H1 (cell line): ENCODE results near the gene ATR. TPM values are rescaled to one million over a fixed set of nuclear protein-coding genes. Genes with fewer than 3 reads are reported as not detected.
"Not testable (repeated sequence)": the region's sequence is repeated elsewhere in the genome, so short reads cannot be mapped to it uniquely, and the experiment has no call there.

ENCODE experiments used
- CTCF ChIA-PET: fragments of 300-600 bp; sonication (Branson Sonifier 250); formaldehyde crosslinking; loops from one replicate; lab custom pipeline; 2021; ENCODE audit not compliant: partially characterized antibody; lab: Charles Lee
- POLR2A ChIA-PET: fragments of 300-600 bp; sonication (Branson Sonifier 250); formaldehyde crosslinking; loops from one replicate; lab custom pipeline; 2021; ENCODE audit warnings: inconsistent platforms; ENCODE audit not compliant: partially characterized antibody; lab: Charles Lee
- DNase-seq, 2 experiments: peaks; one replicate each; pipeline versions ENCODE4 v3.0.0 to v3.0.0-alpha.2; 2010 to 2022; ENCODE audit warnings: low spot score in 2 of 2, low read depth in 1 of 2, mixed read lengths in 1 of 2
- FAIRE-seq: peaks from 2 replicates; lab custom pipeline; 2011; peaks lifted over from hg19 to GRCh38; lab: Jason Lieb, UNC
- H2AFZ ChIP-seq: 2 replicates; pipeline ENCODE4 v1.8.1; 2012; ENCODE audit warnings: low read length, inconsistent platforms
- H2AK5ac ChIP-seq: 2 replicates; pipeline ENCODE4 v1.6.1; 2013; ENCODE audit warnings: low read depth, low read length
- H2BK120ac ChIP-seq: replicated peaks from 2 replicates; pipeline ENCODE3; 2013; ENCODE audit warnings: low read depth, low read length, inconsistent platforms
- H2BK12ac ChIP-seq: 2 replicates; pipeline ENCODE4 v1.6.1; 2013; ENCODE audit warnings: low read depth, low read length
- H2BK15ac ChIP-seq: 2 replicates; pipeline ENCODE4 v1.6.1; 2013; ENCODE audit warnings: low read length
- H2BK20ac ChIP-seq: 2 replicates; pipeline ENCODE4 v1.6.1; 2013; ENCODE audit warnings: low read length
- H2BK5ac ChIP-seq: 2 replicates; pipeline ENCODE4 v1.6.1; 2013; ENCODE audit warnings: low read depth, low read length
- H3K14ac ChIP-seq: 2 replicates; pipeline ENCODE4 v1.6.1; 2013; ENCODE audit warnings: inconsistent platforms; ENCODE audit not compliant: insufficient read length
- H3K18ac ChIP-seq: 2 replicates; pipeline ENCODE4 v1.6.1; 2013; ENCODE audit warnings: low read length; ENCODE audit errors: extremely low read depth
- H3K23ac ChIP-seq: 2 replicates; pipeline ENCODE4 v1.6.1; 2013; ENCODE audit warnings: inconsistent platforms; ENCODE audit not compliant: insufficient read length
- H3K23me2 ChIP-seq: 2 replicates; pipeline ENCODE4 v1.6.1; 2013; ENCODE audit warnings: low read depth, low read length
- H3K27ac ChIP-seq: 2 replicates; pipeline ENCODE4 v1.6.1; 2011; ENCODE audit warnings: low read depth, low read length, inconsistent platforms
- H3K27me3 ChIP-seq, 4 experiments: replicated peaks in 1 of 4; 1 replicate in 1 of 4; 2 replicates in 3 of 4; pipeline versions ENCODE4 v1.6.1 to v1.8.1; 2011 to 2013; ENCODE audit warnings: low read length in 3 of 4, mild to moderate bottlenecking in 3 of 4, inconsistent platforms in 2 of 4, mixed read lengths in 2 of 4, moderate library complexity in 1 of 4; ENCODE audit not compliant: control insufficient read depth in 3 of 4, insufficient read depth in 3 of 4; ENCODE audit errors: extremely low read depth in 1 of 4
- H3K36me3 ChIP-seq, 4 experiments: 2 replicates each; pipeline versions ENCODE4 v1.6.1 to v1.8.1; 2011 to 2013; ENCODE audit warnings: mild to moderate bottlenecking in 4 of 4, low read length in 3 of 4, moderate library complexity in 2 of 4, control low read depth in 1 of 4, inconsistent platforms in 1 of 4; ENCODE audit not compliant: insufficient read depth in 4 of 4, control insufficient read depth in 2 of 4
- H3K4ac ChIP-seq: replicated peaks from 2 replicates; pipeline ENCODE3; 2013; ENCODE audit warnings: low read length, low read depth, mixed read lengths, inconsistent platforms; ENCODE audit not compliant: insufficient read length
- H3K4me1 ChIP-seq, 4 experiments: replicated peaks in 1 of 4; 1 replicate in 1 of 4; 2 replicates in 3 of 4; pipeline versions ENCODE4 v1.6.1 to v1.8.1; 2011 to 2013; ENCODE audit warnings: low read length in 3 of 4, inconsistent platforms in 2 of 4, mixed read lengths in 1 of 4; ENCODE audit not compliant: insufficient read depth in 4 of 4, control insufficient read depth in 3 of 4
- H3K4me2 ChIP-seq, 2 experiments: 2 replicates each; pipeline versions ENCODE4 v1.6.1 to v1.8.1; 2011 to 2013; ENCODE audit warnings: low read depth in 2 of 2, low read length in 2 of 2, control low read depth in 1 of 2, inconsistent platforms in 1 of 2, mild to moderate bottlenecking in 1 of 2; ENCODE audit not compliant: insufficient read depth in 1 of 2
- H3K4me3 ChIP-seq, 4 experiments: fragments of 200-600, 300-600 bp in 1 of 4; sonication (generic), shearing (Covaris generic), sonication (Bioruptor Twin) in 1 of 4; 2 replicates each; pipeline versions ENCODE4 v1.5.1 to v1.8.1; 2011 to 2016; ENCODE audit warnings: low read length in 4 of 4, low read depth in 3 of 4, control low read depth in 2 of 4, inconsistent platforms in 2 of 4, mild to moderate bottlenecking in 2 of 4, mixed read lengths in 1 of 4, moderate library complexity in 1 of 4; ENCODE audit not compliant: insufficient read depth in 2 of 4; ENCODE audit errors: extremely low read depth in 1 of 4
- H3K56ac ChIP-seq: replicated peaks from 2 replicates; pipeline ENCODE3; 2013; ENCODE audit warnings: low read depth, mild to moderate bottlenecking, mixed read lengths, low read length, inconsistent platforms; ENCODE audit not compliant: insufficient read length
- H3K79me1 ChIP-seq: 2 replicates; pipeline ENCODE4 v1.6.1; 2013; ENCODE audit warnings: low read depth, low read length, control low read depth
- H3K79me2 ChIP-seq, 2 experiments: 2 replicates each; pipeline versions ENCODE4 v1.6.1 to v1.8.1; 2012 to 2013; ENCODE audit warnings: low read length in 2 of 2, mild to moderate bottlenecking in 2 of 2, inconsistent platforms in 1 of 2; ENCODE audit not compliant: insufficient read depth in 2 of 2, control insufficient read depth in 1 of 2
- H3K9ac ChIP-seq, 4 experiments: replicated peaks in 1 of 4; 1 replicate in 1 of 4; 2 replicates in 3 of 4; pipeline versions ENCODE4 v1.6.1 to v1.8.1; 2011 to 2013; ENCODE audit warnings: low read depth in 3 of 4, low read length in 3 of 4, control low read depth in 2 of 4, mild to moderate bottlenecking in 2 of 4, moderate library complexity in 2 of 4, inconsistent platforms in 1 of 4; ENCODE audit errors: extremely low read depth in 1 of 4
- H3K9me3 ChIP-seq, 2 experiments: 2 replicates each; pipeline versions ENCODE4 v1.6.1 to v1.8.1; 2012 to 2013; ENCODE audit warnings: mild to moderate bottlenecking in 2 of 2, moderate library complexity in 2 of 2, control low read depth in 1 of 2, inconsistent platforms in 1 of 2, low read depth in 1 of 2, low read length in 1 of 2, mixed read lengths in 1 of 2; ENCODE audit not compliant: insufficient read depth in 2 of 2
- H4K20me1 ChIP-seq, 2 experiments: replicated peaks in 1 of 2; 2 replicates each; pipeline versions ENCODE3 to v1.8.1; 2011 to 2013; ENCODE audit warnings: inconsistent platforms in 2 of 2, low read length in 2 of 2, mild to moderate bottlenecking in 1 of 2; ENCODE audit not compliant: insufficient read depth in 2 of 2, control insufficient read depth in 1 of 2
- H4K5ac ChIP-seq: 2 replicates; pipeline ENCODE4 v1.6.1; 2013; ENCODE audit warnings: low read length, low read depth, mixed read lengths, inconsistent platforms; ENCODE audit not compliant: insufficient read length
- H4K8ac ChIP-seq: 2 replicates; pipeline ENCODE4 v1.8.0; 2013; ENCODE audit warnings: mild to moderate bottlenecking, moderate library complexity, low read length, inconsistent platforms; ENCODE audit not compliant: insufficient read depth; ENCODE audit errors: extremely low read depth
- H4K91ac ChIP-seq: replicated peaks from 2 replicates; pipeline ENCODE3; 2013; ENCODE audit warnings: low read length, mixed read lengths, inconsistent platforms; ENCODE audit not compliant: insufficient read length
- WGBS, 2 experiments: shearing (Covaris generic) in 1 of 2; methylation state at CpG; one replicate each; pipeline versions ENCODE4 v1.1.6 to v1.1.7; 2013 to 2015; ENCODE audit warnings: low lambda C conversion rate in 2 of 2, mixed read lengths in 2 of 2, inconsistent platforms in 1 of 2, low coverage in 1 of 2, missing lambda C conversion rate in 1 of 2; ENCODE audit not compliant: insufficient replicate concordance in 2 of 2, insufficient coverage in 1 of 2, insufficient read length in 1 of 2; ENCODE audit errors: extremely low coverage in 1 of 2, missing lambda C conversion rate in 1 of 2; 5-methylcytosine and 5-hydroxymethylcytosine counted together
- polyA plus RNA-seq, 7 experiments: library from polyadenylated mRNA; depleted of rRNA in 3 of 7; stranded (reverse) in 5 of 7; unstranded in 2 of 7; fragments of >200 nt in 5 of 7; fragments of 200-250 nt in 2 of 7; gene quantifications; 1 replicate in 5 of 7; 2 replicates in 1 of 7; 4 replicates in 1 of 7; pipeline versions ENCODE4 v1.2.1 to v1.2.3, GENCODE V29; 2011 to 2013; ENCODE audit warnings: missing spikeins in 2 of 7, mixed read lengths in 2 of 7
- total RNA-seq: library from RNA; stranded (reverse); fragmentation: NEBNext Ultra II Directional; extraction: Animal tissue kit (Norgen Biotek cat#: 25700); gene quantifications from 2 replicates; pipeline ENCODE4 v1.2.1, GENCODE V29; 2021

The ATR gene
- total and polyA plus RNA-seq, 2 of the 8 experiments (the other 6 are each of a cell fraction or from before 2014, with no cell fraction given): 8.4 to 23.2 TPM

- H3K9ac ChIP-seq, H2BK20ac ChIP-seq, H3K36me3 ChIP-seq, H3K27ac ChIP-seq, H2BK15ac ChIP-seq, H3K56ac ChIP-seq, DNase-seq, H3K4me2 ChIP-seq, H3K79me1 ChIP-seq, H3K14ac ChIP-seq, H4K5ac ChIP-seq, H4K8ac ChIP-seq, H3K4me3 ChIP-seq, H4K91ac ChIP-seq, H2BK12ac ChIP-seq, FAIRE-seq, CTCF ChIA-PET, H3K27me3 ChIP-seq, H3K9me3 ChIP-seq, H3K4ac ChIP-seq, H4K20me1 ChIP-seq, H2BK5ac ChIP-seq, H3K4me1 ChIP-seq, H2AK5ac ChIP-seq, H2BK120ac ChIP-seq, H3K18ac ChIP-seq, H2AFZ ChIP-seq, H3K23me2 ChIP-seq, H3K23ac ChIP-seq: not testable (repeated sequence)
- 95% methylated on average over 11 of the region's 11 CpGs; no CpG with 5 or more reads in 1 of the 2 experiments for WGBS, 2 experiments
- H3K79me2 ChIP-seq: peaks cover 0 to 13% of the 10 kb centered on the region in 2 experiments; a peak in 2 of 4 replicates
- POLR2A ChIA-PET: interaction anchor here (1.4 kb wide), 1 partner anchor 8 kb away, joined by 4 read pairs; no protein-coding TSS in a partner anchor
These were observed 140.4 kb downstream of the ATR start for GRCh38 chr3:142438096-142438495.
